ENCODE measurements around the gene CBX4. TPM values are rescaled to one million over a fixed set of nuclear protein-coding genes. Genes with fewer than 3 reads are reported as not detected.
A peak's percentile ranks its signal among the peaks of the same experiment; 100 is the strongest.

CBX4 gene
- total and polyA plus RNA-seq, 2 of the 13 experiments (the other 11 are each of a cell fraction or from before 2014, with no cell fraction given) = 25.8 to 50.8 TPM

GRCh38 chr17:79801156-79802038 lies 37.8 kb downstream of the CBX4 start (continued):
- TF ChIP-seq AHDC1 (CRISPR knock-in tag; IDR thresholded peaks at IDR 0.05; ENCODE audit: borderline replicate concordance) (no peak), MAFK (conservative IDR thresholded peaks at IDR 0.05 in 1 of 2, IDR thresholded peaks at IDR 0.05 in 1 of 2; ENCODE audit: low read length in 2 of 2) (no peak), HNF1A (IDR thresholded peaks at IDR 0.05; ENCODE audit: low read depth) (no peak), HNF1A (CRISPR knock-in tag; IDR thresholded peaks at IDR 0.05; ENCODE audit: borderline replicate concordance) (no peak), ZNF629 (CRISPR knock-in tag; conservative IDR thresholded peaks at IDR 0.05) (peak; percentile 86), ZNF607 (CRISPR knock-in tag; IDR thresholded peaks at IDR 0.05; ENCODE audit: borderline replicate concordance) (peak; percentile 36; the same call in 1 of the 2 replicates), ZNF263 (CRISPR knock-in tag; IDR thresholded peaks at IDR 0.05) (peak; percentile 67), RXRB (CRISPR knock-in tag; IDR thresholded peaks at IDR 0.05; ENCODE audit: borderline replicate concordance) (0 out of 2 replicates have a peak, but pooled peaks have one; percentile 9), IKZF5 (CRISPR knock-in tag; IDR thresholded peaks at IDR 0.05) (no peak), ZNF281 (CRISPR knock-in tag; IDR thresholded peaks at IDR 0.05; ENCODE audit: borderline replicate concordance) (no peak), ZBTB7B (CRISPR knock-in tag; IDR thresholded peaks at IDR 0.05) (0 out of 2 replicates have a peak, but pooled peaks have one; percentile 11), ZNF460 (CRISPR knock-in tag; IDR thresholded peaks at IDR 0.05; ENCODE audit: borderline replicate concordance) (no peak), SOX6 (IDR thresholded peaks at IDR 0.05) (no peak), SOX6 (CRISPR knock-in tag; IDR thresholded peaks at IDR 0.05) (no peak; the same call in 1 of the 2 replicates)
